Left colon (tissue), 2 donors: ENCODE results near the gene TNFSF18. TPM values are rescaled to one million over a fixed set of nuclear protein-coding genes. Genes with fewer than 3 reads are reported as not detected.
"Not testable (repeated sequence)": the region's sequence is repeated elsewhere in the genome, so short reads cannot be mapped to it uniquely, and the experiment has no call there.

Experiments used
- ATAC-seq: fragments of 200-7000 bp; cut with Tn5 transposase; one replicate; pipeline ENCODE4 v1.9.1; 2020; ENCODE audit warnings: mild to moderate bottlenecking, moderate library complexity
- DNase-seq, 2 donors: peaks; one replicate each; pipeline ENCODE4 v3.0.0-alpha.2; 2020
- intact Hi-C, 2 donors: fragments of 100-400 bp; cut with DNase I in 1 of 2; cut with micrococcal nuclease in 1 of 2; formaldehyde crosslinking; loops; one replicate each; pipeline versions ENCODE4 v1.11.2 to v1.14.0; 2022; cut with DNase I, micrococcal nuclease
- long read RNA-seq: library from polyadenylated mRNA; unstranded; transcript quantifications from one replicate; pipeline ENCODE4 v2.0.0, GENCODE V29; 2021
- total RNA-seq, 2 donors: library from RNA; stranded (reverse); fragmentation: NEBNext Ultra II Directional; extraction: Animal tissue kit (Norgen Biotek cat#: 25700); gene quantifications; one replicate each; pipeline ENCODE4 v1.2.1, GENCODE V29; 2021
- donor health status: DM: no; HTN: no; CAD: no.
- donor health status: DM: yes; HTN: yes; CAD: no.

The TNFSF18 gene
- total RNA-seq, result under 1 TPM in 1 of 2 donors, not detected in 1; 0.28 TPM
- long read RNA-seq, result 0 reads

GRCh38 chr1:173050865-173051264 is at the start of gene TNFSF18:
Gene TNFSF18, minus strand, starts transcription at chr1:173050941. Its CDS starts 45 bp downstream, at chr1:173050896.
- DNase-seq (no peak), ATAC-seq (peak; percentile 77)
- intact Hi-C loops, result no loop called here

DNA sequence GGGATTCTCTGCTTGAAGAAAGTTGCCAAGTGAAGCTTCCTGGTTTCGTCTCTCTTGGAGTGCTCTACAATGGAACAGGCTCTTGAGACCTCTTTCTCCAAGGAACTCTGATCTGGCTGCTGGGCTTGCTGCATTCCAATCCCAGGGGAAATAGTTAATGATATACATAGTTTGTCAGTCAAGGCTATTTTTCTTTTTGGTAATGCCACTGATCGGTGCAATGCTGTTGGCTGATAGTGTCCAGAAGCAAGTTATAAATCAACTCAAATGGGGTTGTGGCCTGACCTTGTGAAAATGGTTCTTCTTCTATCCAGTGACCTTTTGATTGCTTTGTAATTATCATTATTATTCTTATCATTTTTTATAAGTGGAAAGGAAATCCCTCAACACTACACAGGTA is 48.4 kb upstream of the TNFSF18 start:
- DNase-seq (no peak), ATAC-seq (no peak)
- intact Hi-C loops, result no loop called here

DNA sequence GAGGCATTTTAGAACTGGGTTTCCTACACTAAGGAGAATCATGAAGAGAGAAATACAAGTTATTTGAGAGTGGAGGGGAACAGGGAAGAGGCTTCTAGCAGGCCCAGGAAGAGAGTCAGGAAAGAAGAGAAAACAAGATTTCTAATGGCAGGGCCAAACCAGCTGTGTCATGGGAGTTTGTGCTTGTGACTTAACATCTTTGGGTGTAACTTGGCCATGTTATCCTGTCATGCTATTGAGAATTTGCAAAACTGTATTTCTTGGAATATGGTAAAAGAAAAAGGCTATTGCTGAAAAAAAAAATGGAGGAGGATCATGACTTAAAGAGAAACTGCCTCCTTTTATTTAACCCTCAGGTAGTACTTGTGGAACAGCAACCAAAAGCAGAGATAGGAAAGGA is 47.4 kb upstream of the TNFSF18 start:
- DNase-seq, result no peak
- intact Hi-C loops, result no loop called here
- ATAC-seq, result no peak

GRCh38 chr1:173097001-173097400 is 46.3 kb upstream of the TNFSF18 start:
- intact Hi-C loops, result no loop called here
- ATAC-seq (no peak), DNase-seq (no peak)

- intact Hi-C loops, result no loop called here
- DNase-seq (no peak), ATAC-seq (no peak)
Measured at GRCh38 chr1:173095632-173096031, 44.9 kb upstream of the TNFSF18 start.

DNA sequence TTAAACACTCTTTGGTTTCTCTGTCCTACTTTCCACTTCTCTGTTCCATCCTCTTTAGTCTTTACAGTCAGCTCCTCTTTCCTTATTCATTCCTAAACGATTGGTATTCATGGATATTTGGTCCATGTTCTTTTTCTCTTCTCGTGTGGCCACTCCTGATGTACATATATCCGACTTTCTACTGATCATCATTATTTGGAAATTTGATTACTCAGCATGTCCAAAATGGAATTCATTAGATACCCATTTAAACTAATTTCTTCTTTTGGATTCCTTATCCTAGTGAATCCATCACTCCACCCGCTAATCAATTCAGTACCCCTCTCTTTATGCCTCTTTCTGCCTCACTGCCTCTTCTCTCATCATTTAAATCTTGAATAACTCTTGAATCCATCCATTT is 43.8 kb upstream of the TNFSF18 start:
- ATAC-seq (no peak), DNase-seq (no peak)
- intact Hi-C loops, result no loop called here

DNA sequence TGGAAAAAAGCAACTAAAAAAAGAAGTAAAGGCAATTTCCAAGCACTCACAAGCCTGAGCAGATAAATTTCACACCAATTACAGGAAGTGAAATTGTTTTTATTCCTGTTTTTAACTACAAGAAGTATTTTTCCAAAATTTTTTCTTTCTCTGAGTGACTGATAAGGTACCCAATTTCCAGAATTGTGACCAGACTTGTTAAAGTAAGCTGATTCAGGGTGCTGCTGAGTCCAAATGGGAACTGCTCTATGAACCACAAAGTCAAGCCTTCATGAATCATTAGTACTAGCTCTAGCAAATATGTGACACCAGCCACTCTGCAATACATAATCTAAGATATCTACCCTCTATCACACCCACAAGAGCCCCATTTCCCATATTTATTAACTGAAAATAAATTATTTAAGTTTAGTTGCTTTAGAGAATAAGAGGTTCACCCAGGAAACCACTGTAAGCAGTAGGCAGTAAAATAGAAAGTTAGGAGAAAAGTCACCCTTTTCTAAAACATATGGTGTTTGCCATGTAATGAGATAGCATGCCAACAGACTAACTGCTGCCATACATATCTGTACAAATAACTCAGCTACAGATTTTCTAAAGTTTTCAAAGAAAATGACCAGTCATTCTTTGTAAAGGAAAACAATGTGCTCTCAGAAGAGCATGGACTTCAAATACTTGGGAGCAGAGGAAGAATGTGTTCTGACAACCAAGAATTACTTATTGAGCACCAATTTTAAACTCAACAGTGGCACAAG is 43.1 kb upstream of the TNFSF18 start:
- ATAC-seq, result no peak
- intact Hi-C loops, result no loop called here
- no peak for DNase-seq

DNA sequence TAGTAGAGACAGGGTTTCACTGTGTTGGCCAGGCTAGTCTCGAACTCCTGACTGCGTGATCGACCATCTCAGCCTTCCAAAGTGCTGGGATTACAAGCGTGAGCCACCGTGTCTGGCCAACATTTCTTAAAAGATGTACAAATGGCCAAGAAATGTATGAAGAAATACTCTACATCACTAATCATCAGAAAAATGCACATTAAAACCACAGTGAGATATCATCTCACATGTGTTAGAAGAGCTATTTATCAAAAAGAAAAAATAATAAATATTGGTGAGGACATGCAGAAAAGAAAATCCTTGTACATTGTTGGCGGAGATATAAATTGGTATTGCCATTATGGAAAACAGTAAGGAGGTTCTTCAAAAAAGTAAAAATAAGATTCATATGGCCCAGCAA is 33.6 kb upstream of the TNFSF18 start:
- intact Hi-C loops, result no loop called here
- ATAC-seq (no peak), DNase-seq (no peak)

DNA sequence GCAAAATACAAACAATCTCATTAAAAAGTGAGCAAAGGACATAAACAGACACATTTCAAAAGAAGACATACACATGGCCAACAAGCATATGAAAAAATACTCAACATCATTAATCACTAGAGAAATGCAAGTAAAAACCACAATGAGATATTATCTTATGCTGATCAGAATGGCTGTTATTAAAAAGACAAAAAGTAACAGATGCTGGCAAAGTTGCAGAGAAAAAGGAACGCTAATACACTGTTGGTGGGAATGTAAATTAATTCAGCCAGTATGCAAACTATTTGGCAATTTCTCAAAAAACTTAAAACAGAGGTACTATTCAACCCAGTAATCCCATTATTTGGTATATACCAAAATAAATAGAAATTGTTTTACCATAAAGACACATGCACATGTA is 32.2 kb upstream of the TNFSF18 start:
- intact Hi-C loops, result no loop called here
- ATAC-seq (no peak), DNase-seq (no peak)

GRCh38 chr1:173074217-173074616 is 23.5 kb upstream of the TNFSF18 start:
- ATAC-seq, DNase-seq, intact Hi-C loops: not testable (repeated sequence)

- no peak for DNase-seq
- intact Hi-C loops, result no loop called here
- ATAC-seq, result no peak
Measured at GRCh38 chr1:173064011-173064410, 13.3 kb upstream of the TNFSF18 start.

DNA sequence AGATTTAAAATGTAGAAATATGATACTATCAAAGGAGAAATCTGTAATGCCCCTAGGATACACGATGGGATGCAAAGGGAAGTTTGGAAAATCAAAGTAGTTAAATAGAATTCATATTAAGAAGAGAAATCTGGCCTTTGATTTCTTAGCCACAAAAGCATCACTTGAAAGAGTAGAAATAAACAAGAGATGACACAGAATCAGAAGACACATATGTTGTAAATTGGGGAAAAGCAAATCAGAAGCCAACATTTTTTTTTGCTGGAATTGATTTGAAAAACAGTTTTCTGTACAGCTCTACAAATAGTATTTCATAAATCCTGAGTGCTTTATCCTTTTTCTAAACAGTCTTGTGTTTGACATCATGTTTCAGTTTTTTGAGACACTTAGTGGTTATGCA is 12.4 kb upstream of the TNFSF18 start:
- DNase-seq, result no peak
- ATAC-seq, result no peak
- intact Hi-C loops, result no loop called here

DNA sequence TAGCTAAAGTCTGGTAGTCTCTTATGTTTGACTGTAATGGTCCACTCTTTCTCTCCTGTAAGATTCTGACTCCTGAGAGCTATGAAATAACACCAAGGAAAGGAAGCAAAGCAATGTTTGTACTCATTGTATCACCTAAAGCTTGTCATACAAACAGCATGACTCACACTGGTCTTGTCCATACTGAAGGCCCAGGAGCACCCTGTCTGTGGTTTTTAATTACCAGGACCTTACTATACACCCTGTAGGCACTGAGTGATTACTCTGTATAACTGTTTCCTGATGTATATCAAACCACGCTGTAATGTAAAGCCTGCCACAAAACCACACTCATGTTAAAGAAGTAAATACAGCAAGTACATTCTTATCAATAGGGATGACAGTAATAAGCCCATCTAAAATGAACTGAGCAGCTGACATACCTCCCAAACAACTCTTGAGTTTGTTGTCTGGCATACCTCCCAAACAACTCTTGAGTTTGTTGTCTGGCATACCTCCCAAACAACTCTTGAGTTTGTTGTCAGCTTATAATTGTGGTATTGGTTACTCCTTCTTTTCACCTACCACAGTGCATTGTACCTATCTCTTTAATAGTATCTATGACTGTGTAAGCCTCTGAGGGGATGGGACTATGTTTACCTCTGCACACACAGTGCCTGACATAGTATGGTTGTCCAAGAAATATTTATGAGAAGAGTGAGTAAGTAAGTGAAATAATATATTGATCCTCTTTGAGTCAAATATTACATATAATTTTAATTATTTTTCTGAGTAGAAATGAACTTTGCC is 11.6 kb upstream of the TNFSF18 start:
- ATAC-seq (peak; percentile 55), DNase-seq (no peak)
- intact Hi-C loops, result no loop called here

- ATAC-seq (no peak), DNase-seq (no peak)
- intact Hi-C loops, result no loop called here
Measured at GRCh38 chr1:173058556-173058955, 7.8 kb upstream of the TNFSF18 start.

GRCh38 chr1:173057984-173058383 is 7.2 kb upstream of the TNFSF18 start:
- intact Hi-C loops, result no loop called here
- DNase-seq (no peak), ATAC-seq (no peak)

- no peak for ATAC-seq
- intact Hi-C loops, result no loop called here
Measured at GRCh38 chr1:173056365-173056764, 5.6 kb upstream of the TNFSF18 start.

DNA sequence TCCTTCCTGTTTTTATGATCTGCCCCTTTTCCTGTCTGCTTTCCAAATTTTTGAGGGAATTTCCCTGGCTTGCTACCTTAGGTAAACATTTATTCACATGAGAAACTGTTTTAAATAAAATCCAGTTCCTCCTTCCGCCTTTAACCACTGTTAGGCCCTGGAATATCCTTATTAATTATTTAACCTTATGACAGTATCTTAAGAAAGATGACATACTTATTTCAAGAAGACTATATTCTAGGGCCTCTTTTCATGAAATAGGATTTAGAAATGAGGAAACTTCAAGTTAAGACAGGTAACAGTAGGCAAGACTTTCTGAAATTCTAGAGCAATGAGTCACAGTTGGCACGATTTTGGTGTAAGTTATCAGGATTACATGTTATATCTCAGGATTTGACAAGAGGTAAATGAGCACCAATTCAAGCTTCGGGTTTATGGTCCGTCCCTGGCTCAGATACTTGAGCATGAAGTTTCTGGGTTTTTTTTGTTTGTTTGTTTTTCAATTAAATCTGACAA is 2.0 kb upstream of the TNFSF18 start:
- ATAC-seq (peak; percentile 55), DNase-seq (no peak)
- intact Hi-C loops, result no loop called here

More at GRCh38 chr1:173056365-173056764, 5.6 kb upstream of the TNFSF18 start:
- DNase-seq, result no peak

DNA sequence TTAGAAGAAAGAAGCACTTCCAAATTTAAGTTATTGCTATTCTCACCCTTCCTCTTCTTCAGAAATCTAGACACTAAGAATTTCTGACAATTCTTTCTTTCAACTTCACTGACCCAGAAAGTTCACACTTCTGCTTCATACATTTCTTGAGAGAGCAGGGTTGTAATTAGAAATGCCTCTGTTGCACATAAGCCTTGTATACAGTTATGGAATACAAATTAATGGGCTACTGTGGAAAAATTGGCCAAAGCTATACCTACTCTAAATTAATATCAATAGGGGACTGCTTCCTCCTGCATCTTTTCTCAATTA is 1.5 kb downstream of the TNFSF18 start:
- DNase-seq (no peak), ATAC-seq (no peak)
- intact Hi-C loops, result no loop called here

DNA sequence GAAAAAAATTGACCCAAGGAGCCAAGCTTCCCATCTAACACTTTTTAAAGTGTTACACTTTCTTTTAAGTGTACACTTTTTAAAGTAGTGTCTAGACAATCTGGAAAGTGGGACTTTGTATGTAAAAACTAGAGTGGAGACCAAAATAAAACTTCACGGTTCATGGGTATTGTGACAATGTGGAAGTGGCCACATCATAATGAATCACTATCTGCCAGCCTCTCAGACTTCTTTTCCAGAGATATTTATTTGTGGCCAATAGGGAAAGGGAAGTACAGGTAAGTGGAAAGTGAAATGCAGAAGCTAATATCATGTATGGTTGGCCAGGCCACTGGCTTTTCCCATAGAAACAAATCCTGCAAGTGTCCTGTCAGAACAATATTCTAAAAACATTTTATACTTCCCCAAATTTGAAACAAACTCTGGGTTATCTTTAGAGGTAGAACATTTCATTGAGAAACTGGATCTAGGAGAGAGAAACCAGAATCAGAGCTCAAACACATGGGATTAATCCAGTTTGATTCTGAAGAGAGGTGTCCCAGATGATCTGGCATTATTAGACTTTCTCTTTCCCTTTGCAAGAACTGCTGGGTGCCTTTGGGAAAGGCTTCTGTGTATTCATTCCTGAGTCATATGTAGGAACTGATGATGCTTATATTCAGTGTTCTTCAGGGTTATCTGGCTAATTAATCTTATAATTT is 2.0 kb downstream of the TNFSF18 start:
- ATAC-seq, result no peak
- intact Hi-C loops, result no loop called here
- no peak for DNase-seq

DNA sequence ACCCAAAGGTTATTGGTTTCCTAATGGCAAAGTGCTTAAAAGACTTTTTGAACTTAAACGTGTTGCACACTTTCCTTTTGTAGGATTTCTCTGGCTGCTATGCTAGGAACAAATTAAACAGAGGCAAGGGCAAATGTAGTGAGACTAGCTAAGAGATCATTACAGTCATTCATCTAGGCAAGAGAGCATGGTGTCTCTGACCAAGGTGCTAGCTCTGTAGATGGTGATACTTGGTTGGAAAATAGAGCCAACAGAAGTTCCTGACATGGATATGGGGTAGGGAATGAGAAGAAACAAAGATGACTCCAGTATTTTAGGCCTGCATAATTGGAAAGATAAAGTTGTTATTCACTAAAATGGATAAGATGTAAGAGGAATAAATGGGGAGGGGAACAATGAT is 6.1 kb downstream of the TNFSF18 start:
- ATAC-seq (no peak), DNase-seq (no peak)
- intact Hi-C loops, result no loop called here
